Chondrocyte (in vitro differentiated cells): ENCODE results near the gene ITLN2. TPM values are rescaled to one million over a fixed set of nuclear protein-coding genes. Genes with fewer than 3 reads are reported as not detected.
"Not testable (repeated sequence)": the region's sequence is repeated elsewhere in the genome, so short reads cannot be mapped to it uniquely, and the experiment has no call there.

Source experiments
- DNase-seq: peaks from one replicate; pipeline ENCODE4 v3.0.0; 2021; ENCODE audit warnings: mixed read lengths, low spot score
- H3K27ac Mint-ChIP-seq: one replicate; pipeline ENCODE4 v1.8.0; 2021; ENCODE audit warnings: mild to moderate bottlenecking, moderate library complexity, mixed read lengths; ENCODE audit not compliant: unreplicated experiment
- H3K27me3 Mint-ChIP-seq: 2 replicates; pipeline ENCODE4 v1.8.0; 2021; ENCODE audit warnings: low read depth, mixed read lengths
- H3K36me3 Mint-ChIP-seq: 2 replicates; pipeline ENCODE4 v1.8.0; 2021; ENCODE audit warnings: low read depth, mixed read lengths
- H3K4me1 Mint-ChIP-seq: 2 replicates; pipeline ENCODE4 v1.8.0; 2021; ENCODE audit warnings: low read depth, mild to moderate bottlenecking, mixed read lengths
- H3K4me3 Mint-ChIP-seq: one replicate; pipeline ENCODE4 v1.8.0; 2021; ENCODE audit warnings: mild to moderate bottlenecking, moderate library complexity, mixed read lengths; ENCODE audit not compliant: unreplicated experiment
- H3K9me3 Mint-ChIP-seq: 2 replicates; pipeline ENCODE4 v1.8.0; 2021; ENCODE audit warnings: low read depth, mixed read lengths
- CTCF ChIP-seq: fragments of 200-600 bp; sonication (generic); IDR thresholded peaks from 2 replicates; pipeline ENCODE4 v1.5.0; 2021; ENCODE audit warnings: antibody characterized with exemption, mild to moderate bottlenecking, moderate library complexity
- total RNA-seq: library from RNA; stranded (reverse); gene quantifications from 3 replicates; pipeline ENCODE4 v1.2.1, GENCODE V29; 2021

Gene ITLN2
- total RNA-seq, 1 donor from 2014 or later: not detected

- no peak overlapping the region for H3K27ac Mint-ChIP-seq
- H3K36me3 Mint-ChIP-seq: no peaks in the 10 kb centered on the region
- no peak for TF ChIP-seq CTCF
- no peak overlapping the region for H3K4me3 Mint-ChIP-seq
- no peaks in the 10 kb centered on the region for H3K9me3 Mint-ChIP-seq
- H3K27me3 Mint-ChIP-seq: peaks cover 10% of the 10 kb centered on the region
- no peaks in the 10 kb centered on the region for H3K4me1 Mint-ChIP-seq
- DNase-seq: no peak
Measured at GRCh38 chr1:160945079-160945478, 9.5 kb downstream of the ITLN2 start.

- Mint-ChIP-seq H3K27ac (no peak overlapping the region), H3K9me3 (no peaks in the 10 kb centered on the region), H3K4me3 (no peak overlapping the region), H3K4me1 (no peaks in the 10 kb centered on the region), H3K27me3 (peaks cover 17% of the 10 kb centered on the region), H3K36me3 (no peaks in the 10 kb centered on the region)
- no peak for DNase-seq
- no peak for TF ChIP-seq CTCF
Measured at GRCh38 chr1:160942926-160943325, 11.7 kb downstream of the ITLN2 start.

GRCh38 chr1:160936666-160937065 is 17.9 kb downstream of the ITLN2 start:
- H3K27me3 Mint-ChIP-seq: peaks cover 15% of the 10 kb centered on the region
- not testable (repeated sequence) for DNase-seq, H3K27ac Mint-ChIP-seq, H3K9me3 Mint-ChIP-seq, H3K36me3 Mint-ChIP-seq, H3K4me1 Mint-ChIP-seq, H3K4me3 Mint-ChIP-seq

- DNase-seq: no peak
Measured at GRCh38 chr1:160935527-160936258, 18.9 kb downstream of the ITLN2 start.

GRCh38 chr1:160933305-160933704 is 21.3 kb downstream of the ITLN2 start:
- not testable (repeated sequence) for DNase-seq, H3K4me1 Mint-ChIP-seq, H3K4me3 Mint-ChIP-seq, H3K9me3 Mint-ChIP-seq, H3K27ac Mint-ChIP-seq, H3K36me3 Mint-ChIP-seq, H3K27me3 Mint-ChIP-seq

More at GRCh38 chr1:160935527-160936258, 18.9 kb downstream of the ITLN2 start:
- TF ChIP-seq CTCF: no peak
- peaks cover 18% of the 10 kb centered on the region for H3K27me3 Mint-ChIP-seq
- H3K4me3 Mint-ChIP-seq: no peak overlapping the region
- H3K9me3 Mint-ChIP-seq: peaks cover 2% of the 10 kb centered on the region
- no peak overlapping the region for H3K27ac Mint-ChIP-seq
- no peaks in the 10 kb centered on the region for H3K4me1 Mint-ChIP-seq
- no peaks in the 10 kb centered on the region for H3K36me3 Mint-ChIP-seq

GRCh38 chr1:160925652-160926244 is 28.9 kb downstream of the ITLN2 start:
- H3K27me3 Mint-ChIP-seq: no peaks in the 10 kb centered on the region
- TF ChIP-seq CTCF: no peak
- DNase-seq: no peak
- H3K4me3 Mint-ChIP-seq: no peak overlapping the region
- H3K27ac Mint-ChIP-seq: no peak overlapping the region
- H3K36me3 Mint-ChIP-seq: no peaks in the 10 kb centered on the region
- no peaks in the 10 kb centered on the region for H3K4me1 Mint-ChIP-seq
- no peaks in the 10 kb centered on the region for H3K9me3 Mint-ChIP-seq
